Endometrium (tissue), 2 donors: ENCODE data around the gene CBX5.
A peak's percentile ranks its signal among the peaks of the same experiment; 100 is the strongest.
"Not testable (repeated sequence)": the region's sequence is repeated elsewhere in the genome, so short reads cannot be mapped to it uniquely, and the experiment has no call there.

Experiments used
- FAIRE-seq: peaks from 2 replicates; lab custom pipeline; 2012; peaks lifted over from hg19 to GRCh38; lab: Jason Lieb, UNC
- donor health status: control.
- donor health status: control.

The CBX5 gene

DNA sequence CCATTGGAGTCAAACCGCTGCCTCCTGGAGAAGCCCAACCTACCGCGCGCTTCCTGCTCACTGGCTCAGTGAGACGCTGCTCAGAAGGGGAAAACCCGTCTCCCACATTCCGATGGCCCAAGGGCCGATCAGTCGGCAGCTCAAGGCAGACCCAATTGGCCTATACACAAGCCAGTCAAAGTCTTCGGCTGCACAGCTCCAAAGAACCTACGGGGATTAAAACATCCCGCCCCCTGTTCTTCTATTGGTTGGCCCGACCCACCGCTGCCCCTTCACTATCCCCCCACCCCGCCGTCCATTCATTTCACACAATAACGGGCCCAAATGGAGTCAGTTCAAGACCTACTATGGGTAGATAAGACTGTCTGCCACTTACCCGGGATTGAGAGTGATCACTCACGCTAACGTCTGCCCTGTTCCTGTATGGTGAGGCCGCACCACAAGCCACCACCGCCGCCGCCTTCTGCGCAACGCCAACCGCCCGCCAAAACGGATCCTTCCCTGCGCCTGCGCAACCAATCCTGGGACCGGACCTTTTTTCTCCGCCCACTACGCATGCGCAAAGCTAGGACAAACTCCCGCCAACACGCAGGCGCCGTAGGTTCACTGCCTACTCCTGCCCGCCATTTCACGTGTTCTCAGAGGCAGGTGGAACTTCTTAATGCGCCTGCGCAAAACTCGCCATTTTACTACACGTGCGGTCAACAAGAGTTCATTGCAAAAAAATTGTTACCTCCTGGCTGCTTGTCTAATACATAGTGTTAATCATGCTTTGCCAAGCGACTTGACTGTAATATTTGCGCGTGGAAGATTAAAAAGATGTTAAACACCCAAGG is at the start of gene CBX5:
Gene CBX5 (minus strand): TSS at position 491 of the 836 bp plus-strand sequence. CDS start 22,472 bp downstream, outside the sequence.
- peak; percentile 82 for FAIRE-seq

DNA sequence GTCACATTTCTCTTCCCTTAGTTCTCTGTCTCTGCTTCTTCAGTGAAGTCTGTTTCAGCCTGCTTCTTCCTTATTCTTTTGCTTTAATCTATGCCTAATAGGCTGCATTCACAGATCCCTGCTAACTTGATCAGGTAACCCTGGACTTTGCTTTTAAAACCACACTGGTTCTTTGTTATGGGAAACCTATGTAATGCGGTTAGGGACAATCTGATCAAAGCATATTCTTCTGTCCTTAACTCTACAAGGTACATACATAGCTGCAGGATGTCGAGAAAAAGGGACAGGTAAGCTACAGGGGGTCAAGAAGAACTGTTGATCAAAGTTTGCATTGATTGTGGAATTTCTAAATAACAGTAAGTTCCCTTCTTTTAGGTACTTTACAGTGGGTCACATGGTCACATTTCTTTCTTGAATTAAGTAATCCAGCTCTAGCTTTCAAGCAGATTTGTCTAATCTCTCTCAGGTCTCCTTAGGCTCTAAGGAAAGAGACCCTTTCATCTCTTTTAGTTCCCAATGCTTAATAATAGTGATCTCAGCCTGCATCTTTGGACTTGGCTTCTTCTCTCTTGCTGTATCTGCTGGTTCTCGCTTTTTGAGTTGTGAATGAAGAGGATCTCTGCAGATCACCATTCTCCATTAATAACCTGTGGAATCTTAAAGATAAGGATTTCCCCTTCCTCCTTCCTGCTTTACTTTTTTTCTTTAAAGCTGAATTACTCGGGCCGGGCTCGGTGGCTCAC is 48.8 kb upstream of the CBX5 start:
- no peak for FAIRE-seq

GRCh38 chr12:54325442-54326109 is 45.7 kb upstream of the CBX5 start:
- FAIRE-seq, result not testable (repeated sequence)

- FAIRE-seq, result peak; percentile 95
Observed at GRCh38 chr12:54324617-54325441, 44.9 kb upstream of the CBX5 start, which contains the start of gene COPZ1. Gene COPZ1, plus strand, starts transcription at chr12:54325131. Its CDS starts 33 bp downstream, at chr12:54325164.

- FAIRE-seq, result no peak
Observed at GRCh38 chr12:54321363-54321762, 41.4 kb upstream of the CBX5 start.

GRCh38 chr12:54312309-54312708 is 32.4 kb upstream of the CBX5 start:
- not testable (repeated sequence) for FAIRE-seq

- FAIRE-seq, result no peak
Observed at GRCh38 chr12:54311051-54311450, 31.1 kb upstream of the CBX5 start.

GRCh38 chr12:54306925-54307741 is 27.2 kb upstream of the CBX5 start:
- FAIRE-seq, result no peak

- no peak for FAIRE-seq
Observed at GRCh38 chr12:54304187-54304810, 24.4 kb upstream of the CBX5 start.

DNA sequence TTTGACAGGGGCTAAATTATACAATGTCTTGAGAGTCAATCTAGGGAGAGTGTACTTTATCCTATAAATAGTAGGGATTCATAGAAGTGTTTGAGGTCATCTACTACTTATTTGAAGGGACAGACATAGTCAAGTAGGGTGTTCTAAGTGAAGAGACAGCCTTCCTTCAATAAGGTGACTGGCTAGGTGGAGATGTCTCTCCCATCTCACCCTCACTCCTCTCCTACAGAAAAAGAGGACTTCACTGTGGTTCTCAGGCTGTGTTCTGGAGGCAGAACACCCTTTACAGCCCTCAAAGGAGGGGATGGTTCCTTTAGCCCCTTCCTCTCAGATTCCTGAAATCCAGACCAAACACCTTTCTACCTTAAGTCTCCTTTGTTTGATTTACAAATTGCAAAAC is 23.7 kb upstream of the CBX5 start:
- FAIRE-seq, result no peak

GRCh38 chr12:54301428-54302048 is 21.6 kb upstream of the CBX5 start:
- no peak for FAIRE-seq

DNA sequence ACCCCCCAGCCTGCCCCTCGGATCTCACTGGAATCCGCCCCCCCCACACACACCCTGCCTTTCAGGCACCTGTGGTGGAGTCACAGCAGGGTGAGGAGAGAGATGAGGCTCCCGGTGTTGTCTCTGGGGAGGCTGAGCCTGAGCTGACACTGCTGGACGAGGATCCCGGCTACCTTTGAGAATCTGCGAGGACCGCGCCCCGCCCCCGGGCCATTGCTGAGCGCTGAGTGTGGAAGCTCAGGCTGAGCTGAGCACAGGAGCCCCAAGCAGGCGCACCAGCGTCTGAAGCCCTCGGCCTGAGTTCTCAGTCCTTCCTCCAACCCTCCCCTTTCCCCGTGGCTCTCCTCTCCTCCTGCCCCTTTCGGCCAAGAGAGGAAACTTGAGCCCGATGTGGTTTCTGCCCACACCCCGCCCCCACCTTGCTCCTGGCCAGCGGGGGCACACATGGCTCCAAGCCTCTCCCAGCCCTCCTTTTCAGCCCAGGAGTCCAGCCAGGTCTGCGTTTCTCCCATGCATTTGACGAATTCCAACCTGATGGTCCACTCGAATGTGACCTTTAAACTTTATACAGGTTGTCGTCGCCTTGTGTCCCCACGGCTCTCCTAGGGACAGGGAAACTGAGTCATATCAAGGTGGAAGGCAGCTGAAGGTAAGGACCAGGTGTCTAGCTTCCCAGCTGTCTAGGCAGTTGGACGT is 21.0 kb upstream of the CBX5 start, which contains the start of gene NFE2:
Gene NFE2 (minus strand): TSS at position 284 of the 696 bp plus-strand sequence. CDS start 5,767 bp downstream, outside the sequence.
- no peak for FAIRE-seq

DNA sequence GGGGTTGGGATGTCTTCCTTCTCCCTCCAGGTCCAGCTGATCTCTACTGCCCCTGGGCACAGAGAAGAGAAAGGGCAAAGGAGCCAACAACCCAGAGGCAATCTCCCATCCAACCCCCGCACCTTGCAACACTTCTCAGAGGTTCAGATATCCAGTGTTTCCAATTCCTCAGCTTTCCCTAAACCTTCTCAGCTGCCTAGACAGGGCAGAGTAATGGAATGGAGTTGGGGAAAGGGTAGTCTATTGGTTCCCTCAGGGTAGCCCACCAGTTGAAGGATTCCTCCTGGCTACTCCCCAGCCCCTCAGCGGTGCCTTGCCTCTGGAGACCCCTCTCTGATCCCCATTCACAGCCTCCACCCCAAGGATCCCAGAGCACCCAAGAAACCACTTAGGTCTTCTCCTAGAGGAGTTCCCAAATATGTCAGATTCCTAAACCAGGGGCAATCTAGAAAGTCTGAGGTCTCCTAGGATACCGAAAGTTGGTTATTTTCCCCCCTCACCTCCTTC is 20.4 kb upstream of the CBX5 start:
- FAIRE-seq, result no peak

DNA sequence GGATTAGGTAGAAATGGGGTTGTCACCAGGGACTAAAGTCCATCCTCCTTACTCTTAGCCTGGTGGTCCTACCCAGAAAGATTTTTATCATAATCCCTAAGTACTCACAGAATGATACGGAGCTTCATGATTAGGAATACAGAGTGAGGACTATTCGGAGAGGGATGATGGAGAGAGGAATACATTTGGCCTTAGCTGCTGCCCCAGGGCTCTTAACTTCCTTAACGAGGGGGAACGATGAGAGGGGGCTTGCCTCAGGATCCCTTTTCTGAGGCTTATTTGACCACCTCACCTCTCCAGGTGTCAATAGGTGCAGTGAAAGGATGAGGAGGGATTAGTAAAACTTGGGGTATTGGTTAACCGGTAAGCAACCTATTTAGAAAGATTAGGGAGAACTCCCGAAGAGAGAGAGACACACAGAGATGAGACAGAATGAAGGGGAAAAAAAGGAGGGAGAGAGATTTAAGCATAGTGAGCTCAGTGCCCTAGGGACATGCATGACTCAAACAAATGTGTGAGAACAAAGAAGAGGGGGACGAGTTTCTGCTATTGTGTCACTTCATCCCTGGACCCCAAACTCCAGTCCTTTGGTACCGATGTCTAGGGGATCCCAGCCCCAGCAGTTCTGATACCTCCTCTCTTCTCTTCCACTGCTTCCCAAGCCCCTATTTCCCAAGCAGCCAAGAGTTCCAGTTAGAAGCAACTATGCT is 19.7 kb upstream of the CBX5 start:
- FAIRE-seq, result no peak

GRCh38 chr12:54298904-54299303 is 19.0 kb upstream of the CBX5 start:
- no peak for FAIRE-seq

- FAIRE-seq, result no peak
Observed at GRCh38 chr12:54296393-54297099, 16.6 kb upstream of the CBX5 start.

GRCh38 chr12:54294953-54295566 is 15.1 kb upstream of the CBX5 start:
- no peak for FAIRE-seq
